ENCODE measurements around the gene NELL1. TPM values are rescaled to one million over a fixed set of nuclear protein-coding genes. Genes with fewer than 3 reads are reported as not detected.

The NELL1 gene
- total RNA-seq, 4 donors from 2014 or later, result not detected

GRCh38 chr11:20835561-20835960, 166.2 kb downstream of the NELL1 start:
- no peaks in the 10 kb centered on the region for H3K4me1 ChIP-seq
- 70 to 74% methylated on average over 3 of the region's 3 CpGs for WGBS, 2 donors

GRCh38 chr11:20839231-20839630, 169.8 kb downstream of the NELL1 start:
- 33% methylated on average over 3 of the region's 3 CpGs for WGBS, 2 donors
- Histone ChIP-seq H3K4me1 (no peaks in the 10 kb centered on the region), H3K36me3 (no peaks in the 10 kb centered on the region), H3K4me3 (replicated peaks in 1 of 3) (no peak overlapping the region), H3K27me3 (no peaks in the 10 kb centered on the region), H3K27ac (no peak overlapping the region), H3K9me3 (no peaks in the 10 kb centered on the region)
- no peak for DNase-seq
- intact Hi-C loops (cut with DNase I), result no loop called here
- no peak for TF ChIP-seq POLR2A (IDR thresholded peaks at IDR 0.05)
- TF ChIP-seq CTCF (IDR thresholded peaks at IDR 0.05), result no peak

More at GRCh38 chr11:20835561-20835960, 166.2 kb downstream of the NELL1 start:
- no peak for TF ChIP-seq POLR2A (IDR thresholded peaks at IDR 0.05)
- H3K36me3 ChIP-seq, result no peaks in the 10 kb centered on the region
- H3K9me3 ChIP-seq, result no peaks in the 10 kb centered on the region
- no peaks in the 10 kb centered on the region for H3K27me3 ChIP-seq
- H3K4me3 ChIP-seq (replicated peaks in 1 of 3), result no peak overlapping the region
- no peak for DNase-seq
- intact Hi-C loops (cut with DNase I), result no loop called here
- H3K27ac ChIP-seq, result no peak overlapping the region

- TF ChIP-seq POLR2A (IDR thresholded peaks at IDR 0.05), result no peak
- intact Hi-C loops (cut with DNase I), result no loop called here
- H3K4me3 ChIP-seq (replicated peaks in 1 of 3), result no peak overlapping the region
- H3K9me3 ChIP-seq, result no peaks in the 10 kb centered on the region
- no peak for DNase-seq
- no peaks in the 10 kb centered on the region for H3K27me3 ChIP-seq
- WGBS, 2 donors, result 18 to 45% methylated on average over 1 of the region's 1 CpG
- no peaks in the 10 kb centered on the region for H3K36me3 ChIP-seq
- no peaks in the 10 kb centered on the region for H3K4me1 ChIP-seq
- no peak overlapping the region for H3K27ac ChIP-seq
Measured at GRCh38 chr11:20840341-20840740, 171.0 kb downstream of the NELL1 start.

- WGBS, 2 donors, result 73 to 76% methylated on average over 2 of the region's 2 CpGs
- no peaks in the 10 kb centered on the region for H3K27me3 ChIP-seq
- no peak for TF ChIP-seq POLR2A (IDR thresholded peaks at IDR 0.05)
- no peak for TF ChIP-seq CTCF (IDR thresholded peaks at IDR 0.05)
- no peaks in the 10 kb centered on the region for H3K4me1 ChIP-seq
- intact Hi-C loops (cut with DNase I), result no loop called here
- H3K27ac ChIP-seq, result no peak overlapping the region
- H3K36me3 ChIP-seq, result no peaks in the 10 kb centered on the region
- DNase-seq, result no peak
- H3K9me3 ChIP-seq, result no peaks in the 10 kb centered on the region
- H3K4me3 ChIP-seq (replicated peaks in 1 of 3), result no peak overlapping the region
Measured at GRCh38 chr11:20844216-20844615, 174.8 kb downstream of the NELL1 start.

GRCh38 chr11:20844630-20845029, 175.2 kb downstream of the NELL1 start:
- H3K27ac ChIP-seq, result no peak overlapping the region
- TF ChIP-seq CTCF (IDR thresholded peaks at IDR 0.05), result no peak
- TF ChIP-seq POLR2A (IDR thresholded peaks at IDR 0.05), result no peak
- 74 to 76% methylated on average over 2 of the region's 2 CpGs for WGBS, 2 donors

GRCh38 chr11:20854215-20854955, 185.0 kb downstream of the NELL1 start:
- WGBS, 2 donors, result 48 to 52% methylated on average over 1 of the region's 1 CpG
- intact Hi-C loops (cut with DNase I), result no loop called here
- TF ChIP-seq CTCF (IDR thresholded peaks at IDR 0.05) (no peak), POLR2A (IDR thresholded peaks at IDR 0.05) (no peak)
- H3K4me3 ChIP-seq (replicated peaks in 1 of 3), result no peak overlapping the region
- no peak overlapping the region for H3K27ac ChIP-seq
- no peaks in the 10 kb centered on the region for H3K4me1 ChIP-seq
- H3K27me3 ChIP-seq, result no peaks in the 10 kb centered on the region
- H3K36me3 ChIP-seq, result no peaks in the 10 kb centered on the region
- no peak for DNase-seq
- H3K9me3 ChIP-seq, result no peaks in the 10 kb centered on the region

More at GRCh38 chr11:20844630-20845029, 175.2 kb downstream of the NELL1 start:
- H3K27me3 ChIP-seq, result no peaks in the 10 kb centered on the region
- no peaks in the 10 kb centered on the region for H3K36me3 ChIP-seq
- no peak overlapping the region for H3K4me3 ChIP-seq (replicated peaks in 1 of 3)
- no peaks in the 10 kb centered on the region for H3K4me1 ChIP-seq
- DNase-seq, result no peak
- intact Hi-C loops (cut with DNase I), result no loop called here
- H3K9me3 ChIP-seq, result no peaks in the 10 kb centered on the region
